Measurements from ENCODE around the gene HTT.

DNA sequence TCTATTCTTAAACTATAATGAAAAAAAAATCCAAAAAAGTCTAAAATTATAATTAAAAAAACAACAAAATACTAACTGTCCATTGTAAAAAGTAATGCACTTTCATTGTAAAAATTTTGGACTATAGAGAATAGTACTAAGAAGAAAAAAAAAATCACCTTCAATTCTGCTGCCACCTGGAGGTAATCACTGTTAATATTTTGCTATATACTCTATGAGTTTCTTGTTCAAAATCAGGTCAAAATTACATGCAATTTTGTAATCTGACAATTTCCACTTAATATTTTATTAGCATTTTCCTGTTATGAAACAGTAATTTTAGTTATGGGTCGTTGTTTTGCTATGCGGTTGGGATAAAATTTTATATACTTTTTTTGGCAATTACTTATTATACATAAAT lies 62.0 kb downstream of the HTT start:
- TF ChIP-seq, protein P1, sequence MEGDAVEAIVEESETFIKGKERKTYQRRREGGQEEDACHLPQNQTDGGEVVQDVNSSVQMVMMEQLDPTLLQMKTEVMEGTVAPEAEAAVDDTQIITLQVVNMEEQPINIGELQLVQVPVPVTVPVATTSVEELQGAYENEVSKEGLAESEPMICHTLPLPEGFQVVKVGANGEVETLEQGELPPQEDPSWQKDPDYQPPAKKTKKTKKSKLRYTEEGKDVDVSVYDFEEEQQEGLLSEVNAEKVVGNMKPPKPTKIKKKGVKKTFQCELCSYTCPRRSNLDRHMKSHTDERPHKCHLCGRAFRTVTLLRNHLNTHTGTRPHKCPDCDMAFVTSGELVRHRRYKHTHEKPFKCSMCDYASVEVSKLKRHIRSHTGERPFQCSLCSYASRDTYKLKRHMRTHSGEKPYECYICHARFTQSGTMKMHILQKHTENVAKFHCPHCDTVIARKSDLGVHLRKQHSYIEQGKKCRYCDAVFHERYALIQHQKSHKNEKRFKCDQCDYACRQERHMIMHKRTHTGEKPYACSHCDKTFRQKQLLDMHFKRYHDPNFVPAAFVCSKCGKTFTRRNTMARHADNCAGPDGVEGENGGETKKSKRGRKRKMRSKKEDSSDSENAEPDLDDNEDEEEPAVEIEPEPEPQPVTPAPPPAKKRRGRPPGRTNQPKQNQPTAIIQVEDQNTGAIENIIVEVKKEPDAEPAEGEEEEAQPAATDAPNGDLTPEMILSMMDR (IDR thresholded peaks at IDR 0.05): no peak
- TF ChIP-seq POLR2A (IDR thresholded peaks at IDR 0.05) (no peak), EP300 (IDR thresholded peaks at IDR 0.05) (no peak)
